RKO (cell line): ENCODE data around the gene KIAA0040.

Experiments
- DNase-seq: peaks from one replicate; pipeline ENCODE4 v3.0.0-alpha.2; 2016; ENCODE audit warnings: low spot score

The KIAA0040 gene

DNA sequence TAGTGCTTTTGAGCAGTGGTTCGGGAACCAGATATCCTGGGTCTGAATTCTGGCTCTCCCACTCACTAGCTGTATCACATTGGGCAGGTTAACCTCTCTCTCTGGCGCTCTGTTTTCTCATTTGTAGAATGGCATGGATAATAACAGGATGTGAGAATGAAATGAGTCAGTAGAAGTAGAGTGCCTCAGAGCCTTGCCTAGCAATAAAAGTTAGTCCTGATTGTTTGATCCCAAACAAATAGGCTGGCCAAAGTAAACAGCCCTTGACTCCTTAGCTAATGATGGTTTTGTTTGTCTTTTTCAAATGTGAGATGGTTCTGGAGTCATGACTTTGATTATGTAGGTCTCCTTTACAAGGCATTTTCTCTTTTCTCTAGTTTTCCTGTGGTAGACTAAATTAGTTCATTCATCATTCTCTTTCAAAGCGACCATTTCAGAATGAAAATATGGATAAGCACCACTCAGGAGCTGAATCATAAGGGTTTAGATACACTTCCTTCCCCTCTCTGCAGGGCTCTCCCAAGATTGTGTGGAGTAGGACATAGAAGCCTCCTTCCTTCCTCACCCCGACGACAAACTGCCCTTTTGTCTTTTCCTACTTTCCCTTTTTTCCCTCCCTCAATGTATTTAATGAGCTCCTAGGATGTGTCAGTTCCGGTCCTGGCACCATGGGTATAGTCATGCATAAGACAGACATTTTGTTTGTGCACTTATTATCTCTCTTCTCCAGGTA, 23.1 kb downstream of the KIAA0040 start:
- DNase-seq: peak; percentile 54

DNA sequence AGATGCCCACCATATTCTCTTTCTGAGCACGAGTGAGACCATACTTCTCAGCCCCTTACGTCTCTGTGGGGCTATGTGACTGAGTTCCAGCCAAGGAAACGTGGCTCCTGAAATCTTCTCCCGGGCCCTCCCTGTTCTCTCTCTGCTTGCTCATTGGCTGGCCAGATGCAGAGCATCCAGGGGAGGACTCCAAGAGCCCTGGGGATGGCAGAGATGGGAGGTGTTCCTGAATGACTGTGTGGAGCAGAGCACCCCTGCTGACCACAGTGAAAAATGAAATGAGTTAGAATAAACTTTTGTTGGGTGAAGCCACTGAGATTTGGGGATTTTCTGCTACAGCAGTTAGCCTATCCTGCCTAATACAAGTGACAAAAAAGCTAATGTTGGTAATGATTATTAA, 23.8 kb downstream of the KIAA0040 start:
- no peak for DNase-seq

DNA sequence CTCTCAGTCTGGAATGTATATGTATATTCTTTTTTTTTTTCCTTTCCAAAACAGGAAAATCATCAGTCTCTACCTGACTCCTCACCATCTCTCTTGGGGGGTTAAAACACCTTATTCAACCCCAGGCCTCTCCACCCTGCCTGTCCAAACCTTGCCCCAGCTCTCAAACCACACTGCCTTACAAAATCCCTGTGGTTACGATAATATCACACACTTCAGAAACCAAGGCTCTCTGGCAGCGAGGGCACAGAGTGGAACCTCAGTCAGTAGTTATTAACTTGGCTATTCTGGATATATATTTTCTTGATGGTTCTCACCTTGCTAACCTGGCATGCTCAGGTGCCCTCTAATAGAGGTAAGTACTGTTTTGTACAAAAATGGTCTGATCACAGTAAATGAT, 24.7 kb downstream of the KIAA0040 start:
- no peak for DNase-seq

DNA sequence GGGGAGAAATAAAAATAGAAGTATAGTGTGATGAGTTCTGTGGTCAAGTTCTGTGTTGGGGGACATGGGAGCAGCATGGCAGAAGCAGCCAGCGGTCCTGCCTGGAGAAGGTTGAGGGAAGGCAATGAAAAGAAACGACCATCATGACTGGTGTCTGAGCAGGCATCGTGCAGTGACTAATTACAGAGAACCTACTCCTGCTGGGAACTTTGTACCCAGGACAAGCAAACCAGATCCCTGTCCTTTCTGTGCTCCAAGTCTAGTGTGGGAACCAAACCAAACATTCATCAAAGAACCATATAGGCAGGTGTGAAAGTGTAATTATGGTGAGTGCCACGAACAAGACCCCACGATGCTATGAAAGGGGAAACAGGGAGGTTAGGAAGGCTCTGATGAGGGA, 25.8 kb downstream of the KIAA0040 start:
- no peak for DNase-seq

DNA sequence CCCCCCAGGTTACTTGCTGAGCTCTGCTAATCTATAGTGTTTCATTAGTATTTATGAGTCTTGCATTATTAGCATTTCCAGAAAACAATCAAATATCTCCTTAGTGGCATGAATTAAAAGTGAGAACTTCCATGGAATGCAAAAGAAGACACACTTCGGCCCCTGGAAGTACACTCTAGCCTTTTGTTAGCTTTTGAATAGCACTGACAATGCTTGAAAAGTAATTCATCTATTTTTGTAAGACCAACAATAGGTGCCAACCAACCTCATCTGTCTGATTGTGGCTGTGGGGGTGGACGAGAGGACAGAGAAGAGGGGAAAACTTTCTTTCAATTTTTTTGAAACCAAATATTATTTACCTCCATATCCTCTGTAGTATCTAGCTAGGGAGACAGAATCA, 27.8 kb downstream of the KIAA0040 start:
- no peak for DNase-seq

DNA sequence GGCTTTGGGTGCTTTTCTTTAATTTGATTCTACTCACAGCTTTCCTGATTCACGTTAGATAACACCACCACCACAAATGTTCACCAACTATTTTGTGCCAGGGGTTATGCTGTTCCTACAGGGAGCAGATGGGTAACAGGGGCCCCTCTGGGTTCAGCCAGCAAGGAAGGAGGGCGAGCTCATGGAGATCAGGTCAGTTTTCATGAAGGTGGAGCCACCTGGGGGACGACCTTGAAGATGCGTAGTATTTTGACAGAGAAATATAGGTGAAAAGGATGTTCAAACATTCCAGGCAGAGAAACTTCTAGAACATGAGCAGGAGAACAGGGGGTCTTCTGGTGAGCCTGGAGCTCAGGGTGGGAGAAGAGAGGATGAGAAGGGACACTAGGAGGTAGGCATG, 28.9 kb downstream of the KIAA0040 start:
- no peak for DNase-seq

DNA sequence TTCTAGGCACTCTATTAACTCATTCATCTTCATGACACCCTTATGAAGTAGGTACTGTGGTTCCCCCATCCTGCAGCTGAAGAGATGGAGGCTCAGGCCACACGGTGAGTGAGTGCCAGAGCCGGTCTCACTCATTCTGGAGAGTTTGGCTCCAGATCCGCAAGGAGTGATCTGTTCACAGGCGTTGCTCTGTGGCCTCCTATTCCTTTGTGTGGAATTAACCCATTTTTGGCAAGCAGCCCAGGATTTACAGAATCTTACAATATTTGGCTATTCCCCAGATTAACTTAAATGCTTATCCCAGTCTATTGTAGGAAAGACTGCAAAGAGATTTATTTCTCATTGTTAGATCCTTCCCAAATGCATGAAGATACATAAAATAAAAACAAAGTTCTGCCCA, 29.6 kb downstream of the KIAA0040 start:
- DNase-seq: no peak

DNA sequence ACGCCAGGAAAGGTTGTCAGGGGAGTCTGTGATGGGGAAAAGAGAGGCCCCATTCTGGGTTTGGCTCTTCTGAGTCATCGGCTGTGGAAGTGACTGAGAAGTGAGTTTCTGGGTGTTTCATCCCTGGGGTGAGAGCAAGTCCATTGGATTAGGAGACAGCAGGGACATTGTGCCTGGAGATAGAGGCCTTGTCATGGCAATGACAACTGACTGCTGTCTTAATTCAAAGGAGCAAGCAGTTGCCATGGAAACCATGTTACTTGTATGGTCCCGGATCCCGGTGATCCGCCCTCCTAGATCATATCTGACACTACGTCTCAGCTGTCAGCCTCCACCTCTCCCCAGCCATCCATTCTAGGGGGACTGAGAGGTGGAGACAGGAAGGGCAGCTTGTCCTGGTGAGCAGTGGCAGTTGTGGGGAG, 34.4 kb downstream of the KIAA0040 start:
- peak; percentile 49 for DNase-seq

DNA sequence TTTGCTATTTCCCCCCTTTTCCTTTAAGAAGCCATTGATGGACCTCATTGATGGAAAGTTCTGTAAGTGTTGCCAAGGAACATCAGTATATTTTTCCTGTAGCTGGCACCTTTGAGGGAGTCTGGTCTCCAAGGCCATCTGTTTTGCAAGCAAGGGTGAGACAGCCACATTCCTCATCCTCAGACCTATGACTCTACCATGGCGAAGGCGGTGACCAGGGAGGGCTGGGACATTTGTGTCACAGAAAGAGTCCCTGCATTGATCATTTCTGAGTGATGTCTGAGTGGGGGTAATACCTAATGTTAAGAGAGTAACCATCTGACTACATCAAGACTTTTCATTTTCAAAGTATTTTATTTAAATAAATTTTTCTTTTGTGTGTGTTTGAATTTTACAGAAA, 35.4 kb downstream of the KIAA0040 start:
- DNase-seq: no peak

DNA sequence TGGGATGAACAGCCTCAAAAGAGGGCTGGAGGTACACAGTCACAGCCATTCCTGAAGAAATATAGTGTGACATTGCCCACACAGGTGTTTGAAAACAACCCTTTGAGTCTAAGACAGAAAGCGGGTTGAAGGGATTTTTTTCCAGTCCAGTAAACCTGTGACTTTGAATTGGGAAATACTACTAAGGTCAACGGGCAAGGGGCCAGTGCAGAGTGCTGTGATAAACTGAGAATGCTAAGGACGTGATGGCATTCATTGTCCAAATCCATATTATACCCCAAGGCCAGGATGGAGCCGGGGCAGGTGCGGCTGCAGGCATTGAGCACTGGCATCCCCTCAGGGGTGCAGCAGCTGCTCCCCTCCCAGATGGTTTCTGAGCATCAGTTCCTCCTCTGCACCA, 36.6 kb downstream of the KIAA0040 start:
- DNase-seq: no peak

DNA sequence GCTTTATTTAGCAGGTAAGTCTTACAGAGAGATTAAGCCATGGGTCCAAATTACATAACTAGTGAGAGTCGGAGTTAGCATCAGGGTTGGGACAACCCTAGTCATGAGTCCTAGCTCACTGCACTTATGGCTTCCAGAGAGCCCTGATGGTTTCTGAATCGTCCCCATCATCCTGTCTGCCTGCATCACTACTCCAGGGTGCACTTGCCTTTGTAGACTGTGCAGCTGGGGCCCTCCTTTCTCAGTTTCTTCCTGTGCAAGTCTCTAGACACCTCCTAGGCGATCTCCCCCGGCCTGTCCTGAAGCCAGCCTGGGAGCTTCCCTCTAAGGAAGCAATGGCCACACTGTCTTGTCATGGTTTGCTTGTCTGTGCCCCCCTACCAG, 37.1 kb downstream of the KIAA0040 start:
- DNase-seq: no peak

DNA sequence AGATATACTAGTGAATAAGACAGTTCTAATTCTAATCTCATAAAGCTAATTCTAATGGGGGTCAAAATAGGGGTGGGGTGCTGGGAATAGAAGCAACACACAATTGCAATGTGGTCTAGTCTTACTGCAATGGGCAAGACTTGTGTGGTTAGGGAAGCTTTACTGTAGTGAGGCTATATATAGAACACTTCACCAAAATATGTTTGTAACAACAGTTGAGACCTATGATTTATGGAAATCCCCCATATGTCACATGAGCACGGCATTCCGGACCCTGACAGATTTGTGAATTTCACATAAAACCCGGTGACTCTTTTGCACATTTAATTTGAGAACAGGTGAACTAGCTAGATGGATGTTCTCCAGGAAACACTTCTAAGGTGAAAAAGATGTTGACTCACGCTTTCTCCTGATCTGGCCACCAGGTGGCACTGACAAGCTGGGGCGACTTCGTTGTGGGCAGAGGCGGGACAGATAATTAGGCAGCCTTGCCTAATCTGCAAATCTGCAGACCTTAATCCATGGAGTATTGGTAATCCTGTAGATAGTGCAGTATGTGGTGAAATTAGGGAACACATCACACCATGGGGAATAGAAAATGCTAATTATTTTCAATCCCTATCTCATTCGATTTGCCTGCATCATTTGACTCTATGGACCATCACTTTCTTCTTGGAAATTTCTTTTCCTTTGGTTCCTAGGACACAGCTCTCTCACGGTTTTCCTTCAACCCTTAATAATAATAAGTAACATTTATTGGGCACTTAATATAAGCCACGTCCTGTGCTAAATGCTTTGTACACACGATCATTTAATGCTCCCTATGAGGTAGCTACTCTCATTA, 37.7 kb downstream of the KIAA0040 start:
- peak; percentile 46 for DNase-seq

DNA sequence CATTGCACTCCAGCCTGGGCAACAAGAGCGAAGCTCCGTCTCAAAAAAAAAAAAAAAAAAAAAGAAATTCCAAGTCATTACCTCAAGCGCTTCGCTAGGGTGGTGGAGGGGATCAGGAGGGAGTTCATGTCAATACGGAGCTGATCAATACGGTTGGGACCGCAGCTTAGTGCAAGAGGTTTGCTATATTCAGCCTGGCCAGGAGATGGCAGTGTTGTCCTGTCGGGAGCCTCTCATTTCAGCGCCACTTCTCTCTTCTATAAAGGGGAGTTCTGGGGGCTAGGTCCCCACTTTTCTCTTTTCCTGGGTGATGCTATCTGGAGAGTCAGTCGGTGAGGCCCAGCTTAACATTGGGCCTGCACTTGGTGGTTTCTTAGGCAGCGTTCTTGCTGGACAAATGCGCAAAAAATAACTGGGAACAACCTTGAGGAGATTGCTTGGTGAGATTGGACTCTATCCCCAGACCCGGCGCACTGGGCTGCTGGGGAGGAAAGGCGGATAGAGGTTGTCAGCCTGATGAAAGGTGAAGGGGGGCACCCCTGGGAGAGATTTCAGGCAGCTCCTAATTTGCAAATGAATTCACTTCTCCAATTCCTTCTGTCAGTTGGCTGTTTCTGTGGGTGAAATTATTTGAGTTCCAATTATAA, 40.4 kb downstream of the KIAA0040 start:
- DNase-seq: peak; percentile 32

DNA sequence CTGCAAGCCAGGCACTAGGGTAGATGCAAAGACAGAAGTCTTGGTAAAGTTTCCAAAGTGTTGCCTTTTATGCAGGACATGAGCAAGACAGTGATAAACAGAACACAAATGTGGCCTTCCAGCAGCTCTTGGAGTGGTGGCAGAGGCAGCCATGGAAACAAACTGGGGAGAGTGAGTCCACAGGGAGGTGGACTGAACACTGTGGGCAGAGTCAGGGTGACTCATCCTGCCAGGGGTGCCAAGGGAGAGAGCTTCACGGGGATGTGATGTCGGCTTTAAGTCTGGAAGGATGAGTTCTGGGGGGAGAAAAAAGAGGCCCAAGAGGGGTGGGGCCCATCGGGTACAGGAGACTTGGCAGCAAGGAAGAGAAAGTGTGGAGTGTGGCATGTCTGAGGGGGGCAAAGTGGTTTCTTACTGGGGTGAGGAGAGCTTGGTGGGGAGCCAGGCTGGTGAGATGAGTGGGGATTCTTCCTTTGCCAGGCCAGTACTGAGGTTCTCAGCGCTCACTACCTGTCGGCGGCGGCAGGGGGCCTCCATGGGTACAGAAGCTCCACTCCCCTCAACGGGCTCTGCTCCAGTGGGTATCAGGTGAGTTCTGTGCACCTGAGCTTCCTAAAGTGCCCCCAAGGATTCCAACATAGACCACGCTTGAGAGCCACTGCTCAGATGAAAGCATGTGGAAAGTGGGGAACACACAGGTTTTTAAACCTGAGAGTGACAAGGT, 41.8 kb downstream of the KIAA0040 start:
- DNase-seq: peak; percentile 11

DNA sequence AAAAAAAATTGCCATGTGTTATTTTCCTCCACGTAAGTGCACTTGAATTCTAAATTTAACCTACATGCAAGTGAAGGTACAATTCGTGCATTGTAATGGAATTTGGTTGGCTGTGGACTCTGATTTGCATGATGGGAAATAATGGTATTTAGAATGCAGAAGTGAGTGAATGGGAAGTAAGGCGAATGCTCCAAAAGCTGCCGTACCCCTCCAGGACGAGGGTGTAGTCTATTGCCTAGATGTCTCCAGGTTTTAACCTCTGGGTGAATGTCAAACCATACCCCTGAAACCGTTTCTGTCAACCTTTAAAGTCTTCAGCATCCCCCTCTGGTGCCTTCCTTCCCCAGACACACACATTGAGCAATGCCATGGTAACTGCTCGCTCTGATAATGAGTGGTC, 44.5 kb downstream of the KIAA0040 start:
- no peak for DNase-seq

DNA sequence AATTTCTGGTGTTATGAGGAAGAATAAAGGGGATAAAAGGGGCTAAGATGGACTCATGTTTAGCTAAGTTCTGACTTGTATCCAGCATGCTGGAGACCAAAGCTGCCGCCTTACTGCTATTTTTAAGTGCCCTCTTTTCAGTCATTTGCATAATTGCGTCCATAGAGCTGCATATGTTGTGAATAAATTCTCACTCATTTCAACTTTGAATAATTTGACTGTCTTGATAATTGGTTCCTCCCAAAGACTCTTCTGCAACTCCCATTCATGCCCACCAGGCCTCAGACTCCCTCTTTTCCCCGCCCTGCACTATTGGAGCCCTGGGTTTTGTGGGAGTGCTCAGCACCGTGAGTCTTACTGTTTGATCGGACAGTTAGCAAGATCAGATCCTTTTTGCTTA, 45.0 kb downstream of the KIAA0040 start:
- no peak for DNase-seq

DNA sequence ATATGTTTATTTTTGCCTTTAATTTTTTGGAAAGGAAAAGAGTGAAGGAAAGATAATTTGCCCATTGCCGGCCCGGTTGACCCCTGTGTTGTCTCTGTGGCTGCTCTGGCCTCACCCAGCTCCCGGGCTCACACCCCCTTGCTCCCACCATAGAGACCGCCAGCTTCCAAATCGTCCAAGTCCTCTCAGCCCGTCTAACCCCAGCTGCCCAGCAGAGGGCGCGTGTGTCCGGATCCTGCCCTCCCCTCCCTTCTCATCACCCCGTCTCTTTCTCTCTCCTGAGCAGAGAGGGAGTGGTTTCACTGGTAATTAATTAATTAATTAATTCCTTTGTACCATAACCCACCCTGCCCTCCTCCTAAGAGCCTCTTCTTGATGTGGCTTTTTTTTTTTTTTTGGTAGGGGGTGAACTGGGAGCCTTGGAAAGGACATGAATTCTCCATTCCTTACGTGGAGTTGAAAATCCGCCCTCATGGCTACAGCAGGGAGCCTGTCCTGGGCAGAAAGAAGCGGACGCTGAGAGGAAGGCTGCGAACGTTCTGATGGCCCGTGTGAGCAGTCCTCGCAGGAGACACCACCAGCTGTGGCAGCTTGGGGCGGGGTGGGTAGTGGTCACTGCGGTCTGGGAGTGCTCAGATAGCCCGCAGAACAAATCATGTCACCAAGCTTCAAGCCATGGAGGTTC, 45.9 kb downstream of the KIAA0040 start:
- DNase-seq: peak; percentile 43

DNA sequence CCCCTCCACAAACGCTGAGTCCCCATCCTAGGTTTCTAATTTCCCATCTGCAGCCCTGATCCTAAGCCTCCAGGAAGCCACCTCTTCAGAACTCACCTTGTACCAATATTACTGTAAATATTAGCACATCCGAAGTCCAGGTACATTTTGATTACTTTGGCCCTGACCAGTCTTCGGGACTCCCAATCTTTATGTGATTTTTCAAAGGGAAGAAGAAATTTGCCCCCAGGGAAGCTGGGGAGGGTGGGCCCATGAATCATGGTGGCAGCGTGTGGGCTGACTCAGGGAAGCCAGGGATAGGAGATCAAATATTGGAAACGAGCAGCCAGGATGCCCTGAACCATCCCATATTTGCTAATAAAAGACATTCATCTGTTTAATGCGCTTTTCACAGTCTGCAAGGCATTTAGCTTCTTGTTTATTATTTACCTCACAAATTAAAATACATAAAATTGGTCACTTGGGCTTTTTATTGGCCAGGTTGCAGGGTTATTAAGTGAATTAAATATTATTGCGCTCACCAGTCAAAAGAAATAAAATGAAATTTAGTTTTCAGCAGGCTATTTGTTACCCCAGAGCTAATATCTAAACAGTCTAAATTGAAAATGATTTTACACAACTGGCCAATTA, 46.6 kb downstream of the KIAA0040 start:
- no peak for DNase-seq

DNA sequence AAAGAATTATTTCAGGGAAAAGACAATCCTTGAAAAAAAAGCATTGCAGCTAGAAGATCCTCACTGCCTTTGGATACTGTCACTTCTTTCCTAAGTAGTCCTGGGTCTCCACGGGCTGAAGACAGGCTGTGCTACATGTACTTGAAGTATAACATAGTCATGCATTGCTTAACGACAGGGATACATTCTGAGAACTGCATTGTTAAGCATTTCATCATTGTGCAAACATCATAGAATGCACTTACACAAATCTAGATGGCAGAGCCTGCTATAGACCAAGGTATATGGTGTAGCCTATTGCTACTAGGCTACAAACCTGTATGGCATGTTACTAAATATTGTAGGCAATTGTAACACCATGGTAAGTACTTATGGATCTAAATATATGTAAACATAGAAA, 54.0 kb downstream of the KIAA0040 start:
- DNase-seq: no peak

DNA sequence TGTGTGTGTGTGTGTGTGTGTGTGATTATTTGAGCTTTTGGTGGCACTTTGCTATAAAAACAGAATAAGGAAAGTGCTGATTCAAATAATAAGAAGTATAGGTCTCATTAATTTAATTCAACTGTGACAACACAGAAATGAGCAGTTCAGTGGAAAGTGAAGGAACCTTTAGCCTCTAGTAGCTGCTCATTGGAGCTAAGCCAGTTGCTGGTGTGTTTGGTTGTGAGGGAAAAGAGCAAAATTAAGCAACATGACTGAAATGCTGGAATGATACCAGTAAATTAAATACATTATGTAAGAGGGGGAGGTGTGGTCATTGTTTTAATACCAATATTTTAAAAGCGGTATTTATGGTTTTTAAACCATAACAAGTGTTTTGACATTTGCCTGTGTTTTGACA, 55.2 kb downstream of the KIAA0040 start:
- DNase-seq: no peak

DNA sequence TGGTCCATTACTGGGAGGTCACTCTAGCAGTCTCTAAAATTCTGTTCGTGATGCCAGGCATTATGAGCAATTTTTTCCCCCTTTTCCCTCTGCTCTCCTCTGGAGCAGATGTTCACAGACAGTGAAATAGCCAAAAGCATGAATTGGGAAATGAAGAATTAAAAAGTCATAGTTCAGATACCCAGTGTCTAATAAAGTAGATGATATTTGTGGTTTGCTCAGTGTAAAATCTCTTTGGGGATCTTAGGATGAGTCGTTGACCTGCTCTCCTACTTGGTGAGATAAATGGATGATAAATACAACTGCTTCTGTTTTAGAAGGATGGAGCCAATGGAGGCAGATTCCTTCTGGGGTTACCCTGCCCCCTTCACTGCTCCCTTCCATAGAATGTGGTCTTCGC, 56.3 kb downstream of the KIAA0040 start:
- DNase-seq: no peak
